Measurements from ENCODE around the gene TLR3. TPM values are rescaled to one million over a fixed set of nuclear protein-coding genes. Genes with fewer than 3 reads are reported as not detected.

Gene TLR3
- total RNA-seq, 1 donor = 0.43 TPM

DNA sequence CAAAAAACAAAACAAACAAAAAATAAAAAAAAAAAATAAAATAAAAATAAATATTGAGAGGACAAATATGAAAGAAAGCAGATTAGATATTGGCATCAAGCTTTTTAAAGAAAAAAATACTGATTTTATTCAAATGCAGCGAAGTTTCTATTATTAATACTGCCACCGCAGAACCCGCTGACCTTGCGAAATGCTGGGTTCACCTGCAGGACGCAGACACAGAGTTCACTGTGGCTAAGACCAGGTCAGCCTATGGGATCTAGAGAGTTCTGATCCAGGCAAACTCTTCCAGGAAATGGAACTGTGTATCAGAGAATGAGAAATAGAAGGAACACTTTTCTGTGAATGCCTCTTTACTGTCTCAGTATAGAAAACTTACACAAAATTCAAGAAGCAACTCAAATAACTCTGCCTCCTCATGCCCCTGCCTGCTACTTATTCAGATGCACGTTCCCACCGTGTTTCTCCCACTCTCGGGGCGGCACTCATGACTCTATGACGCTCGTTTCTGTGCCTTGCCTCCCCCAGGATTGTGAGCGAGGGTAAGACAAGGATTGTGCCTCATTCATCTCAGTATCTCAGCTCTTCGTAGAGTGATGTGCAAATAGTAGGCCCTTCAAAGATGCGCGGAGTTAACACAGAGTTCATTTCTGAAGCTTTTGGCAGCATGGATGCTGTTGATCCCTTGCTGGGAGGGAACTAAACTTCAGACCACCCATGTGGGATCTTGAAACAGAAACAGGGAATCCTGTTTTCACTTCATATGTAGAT is 44.1 kb upstream of the TLR3 start:
- no peak overlapping the region for H3K4me3 ChIP-seq (ENCODE audit: low read depth, low read length)
- no peak for TF ChIP-seq CTCF (IDR thresholded peaks at IDR 0.05; ENCODE audit: insufficient read depth, low read depth, low read length)
- no peak for DNase-seq (ENCODE audit: low read depth)

DNA sequence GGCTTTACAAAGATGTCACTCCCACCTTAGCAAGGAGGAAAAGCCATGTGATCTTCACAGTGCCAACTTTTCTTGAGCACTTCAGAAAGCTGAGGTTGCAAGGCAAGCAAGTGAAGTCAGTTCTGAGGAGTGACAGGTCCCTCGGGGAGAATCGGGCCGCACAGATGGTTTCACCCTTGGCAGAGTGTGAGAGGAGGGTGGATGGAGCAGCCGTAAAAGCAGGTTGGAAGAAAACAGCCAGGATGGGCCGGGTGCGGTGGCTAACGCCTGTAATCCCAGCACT is 43.6 kb upstream of the TLR3 start:
- DNase-seq (ENCODE audit: low read depth) = no peak
- no peak for TF ChIP-seq CTCF (IDR thresholded peaks at IDR 0.05; ENCODE audit: insufficient read depth, low read depth, low read length)

GRCh38 chr4:186027405-186027804 is 41.6 kb upstream of the TLR3 start:
- no peak overlapping the region for H3K4me3 ChIP-seq (ENCODE audit: low read depth, low read length)
- DNase-seq (ENCODE audit: low read depth) = no peak
- TF ChIP-seq CTCF (IDR thresholded peaks at IDR 0.05; ENCODE audit: insufficient read depth, low read depth, low read length) = no peak

More for the DNA sequence above, 43.6 kb upstream of the TLR3 start:
- H3K4me3 ChIP-seq (ENCODE audit: low read depth, low read length) = no peak overlapping the region

DNA sequence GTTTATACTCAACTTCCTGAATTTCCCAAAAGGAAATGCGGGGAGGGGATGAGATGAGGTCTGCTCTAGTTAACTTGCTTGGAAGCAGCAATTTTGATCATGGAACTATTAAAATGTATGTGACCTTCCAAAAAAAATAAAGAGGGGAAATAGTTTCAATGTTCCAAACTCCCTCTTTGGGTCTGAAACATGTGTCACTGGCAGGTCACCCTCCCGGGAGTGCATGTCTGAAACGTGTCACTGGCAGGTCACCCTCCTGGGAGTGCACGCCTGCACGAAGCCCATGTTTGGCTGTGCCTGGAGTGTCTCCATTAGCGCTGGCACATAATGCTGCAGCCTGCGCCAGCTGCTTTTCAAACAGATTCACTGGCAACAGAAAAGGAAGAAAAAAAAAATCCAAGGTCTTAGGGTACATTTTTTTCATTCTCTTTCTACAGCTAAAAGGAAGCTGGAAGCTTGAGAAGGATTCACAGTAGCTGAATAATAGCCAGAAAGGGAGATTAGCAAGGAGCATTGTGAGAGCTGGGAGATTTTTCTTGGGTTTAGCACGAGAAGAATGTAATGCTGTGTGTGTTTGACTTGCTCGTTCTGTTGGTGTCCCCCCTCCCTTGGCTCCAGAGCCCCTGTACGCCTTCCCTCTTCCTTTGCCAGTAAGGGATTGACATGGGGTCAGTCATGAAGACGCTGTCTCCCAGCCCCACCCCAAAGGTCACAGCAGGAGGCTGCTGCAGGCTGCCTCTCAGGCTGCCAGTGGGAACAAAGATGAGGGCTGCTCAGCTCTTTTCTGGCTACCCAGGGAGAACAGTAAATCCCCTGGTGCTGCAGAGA is 39.2 kb upstream of the TLR3 start:
- no peak overlapping the region for H3K4me3 ChIP-seq (ENCODE audit: low read depth, low read length)
- DNase-seq (ENCODE audit: low read depth) = no peak
- TF ChIP-seq CTCF (IDR thresholded peaks at IDR 0.05; ENCODE audit: insufficient read depth, low read depth, low read length) = no peak

DNA sequence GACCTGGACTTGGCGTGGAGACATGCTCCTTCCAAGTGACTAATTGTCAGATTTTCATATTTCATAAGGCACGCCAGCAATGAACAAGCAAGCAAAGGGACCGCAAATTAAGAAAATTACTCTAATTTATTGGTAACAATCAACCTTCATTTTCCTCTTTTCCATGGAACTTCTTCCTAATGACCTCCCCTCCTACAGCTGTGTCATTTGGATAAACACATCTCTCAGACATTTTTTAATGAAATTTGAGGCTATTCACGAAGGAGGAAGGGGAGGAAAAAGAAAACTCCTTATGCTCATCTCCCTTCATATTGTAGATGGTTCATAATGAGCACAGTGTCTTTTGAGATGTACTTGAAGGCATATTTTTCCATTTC is 38.6 kb upstream of the TLR3 start:
- DNase-seq (ENCODE audit: low read depth) = no peak
- no peak for TF ChIP-seq CTCF (IDR thresholded peaks at IDR 0.05; ENCODE audit: insufficient read depth, low read depth, low read length)
- H3K4me3 ChIP-seq (ENCODE audit: low read depth, low read length) = no peak overlapping the region

GRCh38 chr4:186030795-186031194 is 38.2 kb upstream of the TLR3 start:
- DNase-seq (ENCODE audit: low read depth) = no peak
- TF ChIP-seq CTCF (IDR thresholded peaks at IDR 0.05; ENCODE audit: insufficient read depth, low read depth, low read length) = no peak
- no peak overlapping the region for H3K4me3 ChIP-seq (ENCODE audit: low read depth, low read length)

Measured in fibroblast of villous mesenchyme (primary cell).